IPS-15b (cell line): ENCODE measurements around the gene DNAH14.

Source experiments
- H3K27me3 ChIP-seq: one replicate; pipeline ENCODE4 v1.6.1; 2013; ENCODE audit warnings: low read length; ENCODE audit not compliant: control insufficient read depth, insufficient read depth
- H3K36me3 ChIP-seq: one replicate; pipeline ENCODE4 v1.6.1; 2013; ENCODE audit warnings: low read length; ENCODE audit not compliant: control insufficient read depth, insufficient read depth
- H3K4me1 ChIP-seq: one replicate; pipeline ENCODE4 v1.6.1; 2013; ENCODE audit warnings: mild to moderate bottlenecking, low read length; ENCODE audit not compliant: control insufficient read depth, insufficient read depth
- H3K4me3 ChIP-seq: one replicate; pipeline ENCODE4 v1.5.1; 2013; ENCODE audit warnings: low read depth, low read length
- H3K9ac ChIP-seq: one replicate; pipeline ENCODE4 v1.6.1; 2013; ENCODE audit warnings: low read depth, mild to moderate bottlenecking, low read length
- H3K9me3 ChIP-seq: one replicate; pipeline ENCODE4 v1.6.1; 2013; ENCODE audit warnings: mild to moderate bottlenecking, low read length; ENCODE audit not compliant: control insufficient read depth, insufficient read depth

DNAH14 gene

GRCh38 chr1:225426395-225427234 lies 497.1 kb downstream of the DNAH14 start:
- Histone ChIP-seq H3K27me3 (peaks cover 22% of the 10 kb centered on the region), H3K9me3 (peaks cover 2% of the 10 kb centered on the region), H3K4me3 (peak overlapping the region; percentile 92), H3K4me1 (peaks cover 11% of the 10 kb centered on the region), H3K36me3 (peaks cover 4% of the 10 kb centered on the region), H3K9ac (peak overlapping the region; percentile 50)

GRCh38 chr1:225427235-225428067 lies 498.0 kb downstream of the DNAH14 start, which contains the start of gene LBR:
Gene LBR (minus strand): TSS chr1:225428038. CDS start chr1:225424075, 3,963 bp downstream.
- H3K4me1 ChIP-seq: peaks cover 11% of the 10 kb centered on the region
- H3K27me3 ChIP-seq: peaks cover 22% of the 10 kb centered on the region
- H3K36me3 ChIP-seq: peaks cover 4% of the 10 kb centered on the region

GRCh38 chr1:225428068-225428880 lies 498.8 kb downstream of the DNAH14 start:
- peaks cover 22% of the 10 kb centered on the region for H3K27me3 ChIP-seq
- peak overlapping the region; percentile 82 for H3K9ac ChIP-seq
- H3K4me3 ChIP-seq: peak overlapping the region; percentile 92
- peaks cover 11% of the 10 kb centered on the region for H3K4me1 ChIP-seq
- peaks cover 4% of the 10 kb centered on the region for H3K36me3 ChIP-seq
- peaks cover 3% of the 10 kb centered on the region for H3K9me3 ChIP-seq

More at GRCh38 chr1:225427235-225428067, 498.0 kb downstream of the DNAH14 start, which contains the start of gene LBR:
- Histone ChIP-seq H3K9ac (peak within 1 kb of the TSS; percentile 82), H3K9me3 (peaks cover 3% of the 10 kb centered on the region), H3K4me3 (peak within 1 kb of the TSS; percentile 92)

- Histone ChIP-seq H3K9me3 (peaks cover 3% of the 10 kb centered on the region), H3K4me1 (peaks cover 11% of the 10 kb centered on the region), H3K4me3 (peak overlapping the region; percentile 92), H3K36me3 (peaks cover 4% of the 10 kb centered on the region), H3K9ac (no peak overlapping the region), H3K27me3 (peaks cover 22% of the 10 kb centered on the region)
Measured at GRCh38 chr1:225428881-225429455, 499.5 kb downstream of the DNAH14 start.

- Histone ChIP-seq H3K4me1 (peaks cover 11% of the 10 kb centered on the region), H3K9ac (no peak overlapping the region), H3K4me3 (no peak overlapping the region), H3K36me3 (peaks cover 4% of the 10 kb centered on the region), H3K27me3 (peaks cover 22% of the 10 kb centered on the region), H3K9me3 (peaks cover 3% of the 10 kb centered on the region)
Measured at GRCh38 chr1:225430301-225430700, 500.8 kb downstream of the DNAH14 start.

GRCh38 chr1:225431081-225431863 lies 501.8 kb downstream of the DNAH14 start:
- Histone ChIP-seq H3K9me3 (peaks cover 3% of the 10 kb centered on the region), H3K27me3 (peaks cover 16% of the 10 kb centered on the region), H3K4me3 (no peak overlapping the region), H3K9ac (no peak overlapping the region), H3K4me1 (peaks cover 7% of the 10 kb centered on the region), H3K36me3 (peaks cover 4% of the 10 kb centered on the region)

- H3K36me3 ChIP-seq: peaks cover 4% of the 10 kb centered on the region
- H3K4me1 ChIP-seq: peaks cover 3% of the 10 kb centered on the region
- H3K4me3 ChIP-seq: no peak overlapping the region
- peaks cover 3% of the 10 kb centered on the region for H3K9me3 ChIP-seq
- H3K9ac ChIP-seq: no peak overlapping the region
- H3K27me3 ChIP-seq: peaks cover 5% of the 10 kb centered on the region
Measured at GRCh38 chr1:225434046-225434445, 504.6 kb downstream of the DNAH14 start.

- H3K9ac ChIP-seq: no peak overlapping the region
- no peaks in the 10 kb centered on the region for H3K27me3 ChIP-seq
- H3K4me1 ChIP-seq: no peaks in the 10 kb centered on the region
- peaks cover 4% of the 10 kb centered on the region for H3K36me3 ChIP-seq
- H3K9me3 ChIP-seq: peaks cover 3% of the 10 kb centered on the region
- no peak overlapping the region for H3K4me3 ChIP-seq
Measured at GRCh38 chr1:225435076-225435475, 505.6 kb downstream of the DNAH14 start.

- no peaks in the 10 kb centered on the region for H3K4me1 ChIP-seq
Measured at GRCh38 chr1:225435487-225435886, 506.0 kb downstream of the DNAH14 start.

GRCh38 chr1:225435957-225436392 lies 506.5 kb downstream of the DNAH14 start:
- peaks cover 3% of the 10 kb centered on the region for H3K9me3 ChIP-seq
- no peaks in the 10 kb centered on the region for H3K4me1 ChIP-seq
- H3K36me3 ChIP-seq: peaks cover 4% of the 10 kb centered on the region
- no peaks in the 10 kb centered on the region for H3K27me3 ChIP-seq
- no peak overlapping the region for H3K9ac ChIP-seq
- no peak overlapping the region for H3K4me3 ChIP-seq

More at GRCh38 chr1:225435487-225435886, 506.0 kb downstream of the DNAH14 start:
- no peak overlapping the region for H3K9ac ChIP-seq
- H3K4me3 ChIP-seq: no peak overlapping the region
- H3K9me3 ChIP-seq: peaks cover 3% of the 10 kb centered on the region
- no peaks in the 10 kb centered on the region for H3K27me3 ChIP-seq
- H3K36me3 ChIP-seq: peaks cover 4% of the 10 kb centered on the region
